H9 (cell line): ENCODE results near the gene B9D2. TPM values are rescaled to one million over a fixed set of nuclear protein-coding genes. Genes with fewer than 3 reads are reported as not detected.
A peak's percentile ranks its signal among the peaks of the same experiment; 100 is the strongest.

ENCODE experiments used
- DNase-seq: peaks from one replicate; pipeline ENCODE4 v3.0.0-alpha.2; 2017
- H2AFZ ChIP-seq: one replicate; pipeline ENCODE4 v1.6.1; 2013; ENCODE audit warnings: mild to moderate bottlenecking, low read length, control low read depth, moderate library complexity
- H2AK5ac ChIP-seq: 2 replicates; pipeline ENCODE4 v1.6.1; 2013; ENCODE audit warnings: low read length, control low read depth, mixed read lengths; ENCODE audit not compliant: insufficient read length
- H2BK120ac ChIP-seq: one replicate; pipeline ENCODE4 v1.6.1; 2013; ENCODE audit warnings: low read depth, mild to moderate bottlenecking, low read length, control low read depth, inconsistent platforms; ENCODE audit not compliant: poor library complexity, severe bottlenecking
- H2BK12ac ChIP-seq: 2 replicates; pipeline ENCODE4 v1.6.1; 2013; ENCODE audit warnings: low read length, control low read depth, mixed read lengths, low read depth; ENCODE audit not compliant: insufficient read length
- H2BK15ac ChIP-seq: 2 replicates; pipeline ENCODE4 v1.6.1; 2013; ENCODE audit warnings: low read depth, low read length, control low read depth
- H2BK20ac ChIP-seq: one replicate; pipeline ENCODE4 v1.6.1; 2013; ENCODE audit warnings: low read depth, mild to moderate bottlenecking, low read length, control low read depth, inconsistent platforms; ENCODE audit not compliant: poor library complexity, severe bottlenecking
- H2BK5ac ChIP-seq: 2 replicates; pipeline ENCODE4 v1.6.1; 2013; ENCODE audit warnings: low read length, control low read depth, mixed read lengths; ENCODE audit not compliant: insufficient read length
- H3K14ac ChIP-seq: 2 replicates; pipeline ENCODE4 v1.6.1; 2013; ENCODE audit warnings: low read length, control low read depth; ENCODE audit not compliant: insufficient read depth
- H3K18ac ChIP-seq: 2 replicates; pipeline ENCODE4 v1.6.1; 2013; ENCODE audit warnings: low read depth, mild to moderate bottlenecking, mixed read lengths, low read length, control low read depth; ENCODE audit not compliant: insufficient read length
- H3K23ac ChIP-seq: 2 replicates; pipeline ENCODE4 v1.6.1; 2013; ENCODE audit warnings: low read length, control low read depth, mixed read lengths, low read depth; ENCODE audit not compliant: insufficient read length
- H3K23me2 ChIP-seq: 2 replicates; pipeline ENCODE4 v1.6.1; 2013; ENCODE audit warnings: low read depth, mild to moderate bottlenecking, mixed read lengths, low read length, control low read depth; ENCODE audit not compliant: insufficient read length, poor library complexity, severe bottlenecking
- H3K27ac ChIP-seq: 2 replicates; pipeline ENCODE4 v1.5.1; 2013; ENCODE audit warnings: low read length, control low read depth, mixed read lengths, low read depth; ENCODE audit not compliant: insufficient read length
- H3K27me3 ChIP-seq: 2 replicates; pipeline ENCODE4 v1.6.1; 2013; ENCODE audit warnings: low read length, control low read depth, inconsistent platforms; ENCODE audit not compliant: insufficient read depth
- H3K4ac ChIP-seq: 2 replicates; pipeline ENCODE4 v1.6.1; 2013; ENCODE audit warnings: low read depth, mild to moderate bottlenecking, control low read depth, inconsistent platforms, low read length, moderate library complexity
- H3K4me1 ChIP-seq: 2 replicates; pipeline ENCODE4 v1.6.1; 2013; ENCODE audit warnings: low read length, control low read depth, inconsistent platforms; ENCODE audit not compliant: insufficient read depth
- H3K4me2 ChIP-seq: 2 replicates; pipeline ENCODE4 v1.6.1; 2013; ENCODE audit warnings: low read length, control low read depth, mixed read lengths; ENCODE audit not compliant: insufficient read length, insufficient read depth
- H3K56ac ChIP-seq: 2 replicates; pipeline ENCODE4 v1.6.1; 2013; ENCODE audit warnings: low read depth, mild to moderate bottlenecking, mixed read lengths, low read length, control low read depth; ENCODE audit not compliant: insufficient read length
- H3K79me1 ChIP-seq: 2 replicates; pipeline ENCODE4 v1.6.1; 2013; ENCODE audit warnings: low read depth, mild to moderate bottlenecking, moderate library complexity, low read length, control low read depth, inconsistent platforms; ENCODE audit not compliant: insufficient read depth, poor library complexity, severe bottlenecking
- H3K79me2 ChIP-seq: 2 replicates; pipeline ENCODE4 v1.6.1; 2013; ENCODE audit warnings: low read length, control low read depth, inconsistent platforms; ENCODE audit not compliant: insufficient read depth
- H3K9ac ChIP-seq: 2 replicates; pipeline ENCODE4 v1.6.1; 2013; ENCODE audit warnings: low read length, control low read depth, mixed read lengths; ENCODE audit not compliant: insufficient read length; ENCODE audit errors: extremely low read depth
- H3K9me3 ChIP-seq: one replicate; pipeline ENCODE4 v1.6.1; 2013; ENCODE audit warnings: low read depth, low read length, inconsistent platforms; ENCODE audit not compliant: control insufficient read depth
- H3T11ph ChIP-seq: one replicate; pipeline ENCODE4 v1.6.1; 2013; ENCODE audit warnings: mild to moderate bottlenecking, low read length, control low read depth, inconsistent platforms
- H4K20me1 ChIP-seq: one replicate; pipeline ENCODE4 v1.6.1; 2013; ENCODE audit not compliant: control insufficient read depth, insufficient read length, insufficient read depth
- H4K5ac ChIP-seq: 2 replicates; pipeline ENCODE4 v1.6.1; 2013; ENCODE audit warnings: low read depth, mild to moderate bottlenecking, mixed read lengths, low read length, control low read depth; ENCODE audit not compliant: insufficient read length
- H4K8ac ChIP-seq: replicated peaks from 2 replicates; pipeline ENCODE4 v1.6.1; 2013; ENCODE audit warnings: low read length, control low read depth, mixed read lengths, low read depth; ENCODE audit not compliant: insufficient read length
- H4K91ac ChIP-seq: 2 replicates; pipeline ENCODE4 v1.6.1; 2013; ENCODE audit warnings: low read depth, mild to moderate bottlenecking, moderate library complexity, mixed read lengths, low read length, control low read depth; ENCODE audit not compliant: insufficient read length
- H3K27ac Mint-ChIP-seq, 3 experiments: 2 replicates in 2 of 3; 3 replicates in 1 of 3; pipeline ENCODE4 v1.8.0; 2020 to 2021; ENCODE audit warnings: mixed read lengths in 3 of 3, mild to moderate bottlenecking in 1 of 3, moderate library complexity in 1 of 3
- H3K27me3 Mint-ChIP-seq: 2 replicates; pipeline ENCODE4 v1.8.0; 2021; ENCODE audit warnings: low read depth, mild to moderate bottlenecking, moderate library complexity, mixed read lengths
- H3K36me3 Mint-ChIP-seq, 3 experiments: 2 replicates in 2 of 3; 3 replicates in 1 of 3; pipeline ENCODE4 v1.8.0; 2020 to 2021; ENCODE audit warnings: low read depth in 3 of 3, mixed read lengths in 3 of 3; ENCODE audit not compliant: insufficient read depth in 1 of 3
- H3K4me1 Mint-ChIP-seq, 2 experiments: 2 replicates each; pipeline ENCODE4 v1.8.0; 2020; ENCODE audit warnings: mixed read lengths in 2 of 2
- H3K4me3 Mint-ChIP-seq, 2 experiments: 2 replicates in 1 of 2; 3 replicates in 1 of 2; pipeline ENCODE4 v1.8.0; 2020 to 2021; ENCODE audit warnings: mild to moderate bottlenecking in 2 of 2, mixed read lengths in 2 of 2, moderate library complexity in 1 of 2
- H3K9me3 Mint-ChIP-seq, 2 experiments: 2 replicates in 1 of 2; 3 replicates in 1 of 2; pipeline ENCODE4 v1.8.0; 2020; ENCODE audit warnings: mild to moderate bottlenecking in 2 of 2, mixed read lengths in 2 of 2, moderate library complexity in 1 of 2
- WGBS: extraction: QIAGEN DNeasy Blood & Tissue Kit; methylation state at CpG from one replicate; pipeline ENCODE4 v1.1.7; 2013; ENCODE audit warnings: missing lambda C conversion rate, low lambda C conversion rate, mixed read lengths; ENCODE audit not compliant: insufficient read length; ENCODE audit errors: extremely low coverage; 5-methylcytosine and 5-hydroxymethylcytosine counted together
- total RNA-seq: library from RNA; stranded (reverse); gene quantifications from 2 replicates; pipeline ENCODE4 v1.2.1, GENCODE V29; 2021
- TF ChIP-seq, protein P1 (sequence below): fragments of 200-600 bp; sonication (generic); conservative IDR thresholded peaks from 3 replicates; pipeline ENCODE4 v1.8.0; 2021; ENCODE audit warnings: antibody characterized with exemption, mild to moderate bottlenecking

The B9D2 gene
- total RNA-seq, 1 experiment from 2014 or later: 4.8 TPM

DNA sequence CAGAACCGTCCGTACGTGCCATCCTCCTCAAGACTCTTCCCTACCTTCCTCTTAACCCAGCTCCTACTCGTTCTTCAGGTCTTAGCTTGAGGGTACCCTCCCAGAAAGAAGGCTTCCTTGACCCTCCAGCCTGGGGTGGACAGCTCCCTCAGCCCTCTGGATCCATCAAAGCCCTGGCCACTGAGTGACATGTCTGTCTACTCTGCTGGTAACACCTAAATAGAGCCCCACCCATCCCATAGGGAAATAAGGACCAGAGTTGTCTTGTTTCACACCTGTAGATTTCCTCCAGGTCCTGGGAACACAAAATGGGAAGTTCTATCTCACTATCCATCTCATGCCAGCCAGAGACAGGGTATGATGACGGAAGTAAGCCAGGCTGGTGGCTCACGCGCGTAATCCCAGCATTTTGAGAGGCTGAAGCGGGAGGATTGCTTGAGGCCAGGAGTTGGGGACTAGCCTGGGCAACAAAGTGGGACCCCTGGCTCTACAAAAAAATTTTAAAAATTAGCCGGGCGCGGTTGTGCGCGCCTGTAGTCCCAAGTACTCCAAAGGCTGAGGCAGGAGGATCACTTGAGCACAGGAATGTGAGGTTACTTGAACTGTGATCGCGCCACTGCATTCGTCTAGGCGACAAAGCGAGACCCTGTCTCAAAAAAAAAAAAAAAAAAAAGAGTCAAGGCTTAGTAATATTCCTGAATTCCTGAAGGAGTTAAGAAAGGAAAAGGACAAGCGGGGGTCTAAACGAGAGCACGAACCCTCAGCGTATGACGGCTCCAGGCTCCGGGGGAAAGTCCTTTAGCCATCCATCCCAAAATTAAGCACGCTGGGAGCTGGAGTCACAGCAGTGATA is 54.5 kb downstream of the B9D2 start:
- H3K27me3 ChIP-seq: no peaks in the 10 kb centered on the region
- H2BK5ac ChIP-seq: no peak overlapping the region
- no peak overlapping the region for H4K8ac ChIP-seq
- no peak overlapping the region for H4K91ac ChIP-seq
- H3K4ac ChIP-seq: no peak overlapping the region
- peaks cover 0 to 3% of the 10 kb centered on the region in 2 experiments; a peak in 1 of 5 replicates for H3K9me3 Mint-ChIP-seq
- H3K23ac ChIP-seq: no peak overlapping the region
- no CpG with 5 or more reads among the region's 26 CpGs for WGBS
- no peak overlapping the region for H2AFZ ChIP-seq
- no peak overlapping the region for H3K14ac ChIP-seq
- peaks cover 2% of the 10 kb centered on the region for H4K20me1 ChIP-seq
- no peak overlapping the region for H2BK120ac ChIP-seq
- TF ChIP-seq, protein P1, sequence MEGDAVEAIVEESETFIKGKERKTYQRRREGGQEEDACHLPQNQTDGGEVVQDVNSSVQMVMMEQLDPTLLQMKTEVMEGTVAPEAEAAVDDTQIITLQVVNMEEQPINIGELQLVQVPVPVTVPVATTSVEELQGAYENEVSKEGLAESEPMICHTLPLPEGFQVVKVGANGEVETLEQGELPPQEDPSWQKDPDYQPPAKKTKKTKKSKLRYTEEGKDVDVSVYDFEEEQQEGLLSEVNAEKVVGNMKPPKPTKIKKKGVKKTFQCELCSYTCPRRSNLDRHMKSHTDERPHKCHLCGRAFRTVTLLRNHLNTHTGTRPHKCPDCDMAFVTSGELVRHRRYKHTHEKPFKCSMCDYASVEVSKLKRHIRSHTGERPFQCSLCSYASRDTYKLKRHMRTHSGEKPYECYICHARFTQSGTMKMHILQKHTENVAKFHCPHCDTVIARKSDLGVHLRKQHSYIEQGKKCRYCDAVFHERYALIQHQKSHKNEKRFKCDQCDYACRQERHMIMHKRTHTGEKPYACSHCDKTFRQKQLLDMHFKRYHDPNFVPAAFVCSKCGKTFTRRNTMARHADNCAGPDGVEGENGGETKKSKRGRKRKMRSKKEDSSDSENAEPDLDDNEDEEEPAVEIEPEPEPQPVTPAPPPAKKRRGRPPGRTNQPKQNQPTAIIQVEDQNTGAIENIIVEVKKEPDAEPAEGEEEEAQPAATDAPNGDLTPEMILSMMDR: no peak
- H3K79me2 ChIP-seq: no peaks in the 10 kb centered on the region
- no peak overlapping the region for H2AK5ac ChIP-seq
- H3K27me3 Mint-ChIP-seq: peaks cover 1% of the 10 kb centered on the region; the same call in 1 of the 2 replicates
- H3K4me1 ChIP-seq: no peaks in the 10 kb centered on the region
- peaks cover 20 to 33% of the 10 kb centered on the region in 2 experiments for H3K4me1 Mint-ChIP-seq
- DNase-seq: no peak
- no peaks in the 10 kb centered on the region for H3K9me3 ChIP-seq
- H3K4me2 ChIP-seq: peak overlapping the region; percentile 92
- peak overlapping the region; percentile 44 for H3K9ac ChIP-seq
- no peak overlapping the region for H2BK15ac ChIP-seq
- H3K18ac ChIP-seq: no peak overlapping the region
- H3K79me1 ChIP-seq: no peaks in the 10 kb centered on the region
- H3K56ac ChIP-seq: no peak overlapping the region
- no peak overlapping the region for H2BK12ac ChIP-seq
- peaks cover 12% of the 10 kb centered on the region for H3K23me2 ChIP-seq
- H2BK20ac ChIP-seq: no peak overlapping the region
- no peak overlapping the region for H4K5ac ChIP-seq
- no peak overlapping the region for H3T11ph ChIP-seq
- H3K4me3 Mint-ChIP-seq: peak overlapping the region; percentile 92 to 98
- no peak overlapping the region for H3K27ac ChIP-seq
- peaks cover 33 to 59% (median 58%) of the 10 kb centered on the region in 3 experiments; a peak in 6 of 7 replicates for H3K36me3 Mint-ChIP-seq
- H3K27ac Mint-ChIP-seq: peak overlapping the region; percentile 98 to 100 (median 100); a peak in 5 of 7 replicates
